DMS53 (cell line): ENCODE measurements around the gene RERG.

Experiments
- DNase-seq: peaks from one replicate; lab custom pipeline; 2025; lab: John Stamatoyannopoulos, UW

Gene RERG

DNA sequence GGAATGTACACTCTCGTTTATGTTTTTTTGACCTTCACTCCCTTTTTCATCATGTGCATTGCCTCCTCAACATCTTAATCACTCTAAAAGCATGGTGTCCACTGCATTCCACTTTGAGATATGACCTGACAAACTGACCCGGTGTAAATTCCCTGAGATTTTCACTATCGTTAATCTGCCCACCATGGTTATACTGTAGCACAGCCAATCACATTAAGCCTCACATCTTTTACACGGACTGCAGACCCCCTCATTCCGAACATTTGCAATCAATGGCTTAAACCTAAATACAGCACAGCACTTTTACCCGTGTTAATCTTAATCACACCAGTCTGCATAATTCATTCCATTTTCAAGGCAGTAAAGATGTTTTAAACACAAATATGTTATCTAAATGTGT, 2.4 kb downstream of the RERG start:
- no peak for DNase-seq

DNA sequence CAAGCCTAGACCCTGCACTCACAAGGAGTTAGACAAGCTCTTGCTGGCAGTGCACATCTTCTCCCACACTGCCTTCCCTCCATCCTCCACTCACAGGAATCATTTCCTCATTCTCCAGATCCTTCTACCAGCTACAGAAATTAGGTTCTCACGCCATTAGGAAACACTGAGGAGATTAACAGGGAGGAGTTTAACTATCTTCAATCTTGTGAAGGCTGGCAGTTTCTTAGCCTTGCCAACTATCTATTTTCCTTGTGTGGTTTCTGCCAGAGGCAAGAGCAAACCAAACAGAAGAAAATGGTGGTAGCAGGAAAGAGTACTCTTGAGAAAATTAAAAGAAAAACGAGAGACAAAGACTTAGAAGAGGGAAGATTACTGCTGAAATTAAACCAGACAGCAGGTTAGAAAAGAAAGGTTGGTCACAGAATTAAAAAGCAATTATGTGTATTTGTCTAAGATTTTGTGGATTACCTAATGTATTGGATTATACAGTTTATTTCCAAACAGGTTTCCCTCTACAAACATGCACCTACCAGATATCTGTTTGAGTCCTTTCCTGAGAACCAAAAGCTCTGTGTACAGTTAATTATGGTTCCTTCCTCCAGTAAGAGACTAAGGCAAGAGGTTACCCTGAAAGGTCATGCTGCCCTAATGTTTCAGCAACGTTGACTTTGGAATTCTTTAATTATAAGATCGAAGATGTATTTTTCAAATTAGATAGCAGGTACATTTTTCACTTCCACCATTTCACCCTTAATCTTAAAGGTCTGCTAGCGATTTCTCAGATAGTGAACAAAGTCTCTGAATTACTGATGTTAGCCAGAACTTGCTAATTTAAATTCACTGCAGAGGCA, 5.0 kb downstream of the RERG start:
- no peak for DNase-seq

DNA sequence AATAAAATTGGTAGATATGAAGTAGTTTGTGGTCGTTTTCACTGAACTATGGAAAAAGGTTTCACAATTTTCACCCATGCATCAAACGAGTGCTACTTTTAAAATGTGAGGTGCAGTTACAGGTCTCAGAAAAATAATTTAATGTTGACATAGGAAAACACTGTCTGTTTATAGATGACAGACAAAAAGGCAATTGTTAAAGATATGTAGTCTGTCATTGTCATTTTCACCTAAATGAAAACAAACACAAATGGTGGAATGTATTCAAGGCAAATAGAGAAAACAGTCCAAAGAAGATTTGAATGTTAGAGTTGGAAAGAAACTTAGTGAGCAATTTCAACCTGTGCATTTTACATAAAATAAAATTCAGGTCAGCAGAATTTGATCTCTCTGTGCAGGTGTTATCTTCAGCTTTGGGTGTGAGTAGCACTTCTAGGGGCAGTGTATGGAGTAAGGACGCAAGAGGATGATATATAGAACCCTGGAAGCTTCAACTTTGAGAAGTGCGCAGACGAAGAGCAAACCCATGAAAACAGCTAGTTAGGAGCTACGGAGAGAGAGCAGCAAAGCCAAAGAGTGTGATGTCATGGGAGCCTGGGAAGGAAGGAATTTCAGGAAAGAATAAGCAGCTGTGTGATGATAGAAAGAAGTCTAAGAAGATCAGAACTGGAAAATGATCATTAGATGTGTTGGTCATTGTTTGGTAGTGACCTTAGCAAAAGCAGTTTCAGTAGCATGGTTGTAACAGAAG, 6.2 kb downstream of the RERG start:
- DNase-seq = no peak

DNA sequence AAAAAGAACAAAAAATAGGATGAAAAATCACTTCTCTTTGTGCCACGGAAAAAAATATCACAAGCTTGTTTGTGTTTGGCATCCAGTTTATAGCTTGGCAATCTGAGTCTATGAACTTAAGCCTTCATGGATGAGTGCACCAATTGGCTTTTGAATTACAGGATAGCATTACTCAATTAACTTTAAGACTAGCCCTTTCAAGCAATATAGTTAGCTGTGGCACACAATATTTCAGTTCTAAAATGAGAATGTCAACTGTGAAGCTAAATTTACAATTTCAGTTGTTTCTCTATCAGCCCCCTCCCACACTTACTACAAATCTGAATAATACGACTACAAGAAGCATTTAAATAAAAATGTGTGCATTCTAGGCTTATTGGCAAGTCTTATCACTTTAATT, 8.3 kb downstream of the RERG start:
- no peak for DNase-seq

DNA sequence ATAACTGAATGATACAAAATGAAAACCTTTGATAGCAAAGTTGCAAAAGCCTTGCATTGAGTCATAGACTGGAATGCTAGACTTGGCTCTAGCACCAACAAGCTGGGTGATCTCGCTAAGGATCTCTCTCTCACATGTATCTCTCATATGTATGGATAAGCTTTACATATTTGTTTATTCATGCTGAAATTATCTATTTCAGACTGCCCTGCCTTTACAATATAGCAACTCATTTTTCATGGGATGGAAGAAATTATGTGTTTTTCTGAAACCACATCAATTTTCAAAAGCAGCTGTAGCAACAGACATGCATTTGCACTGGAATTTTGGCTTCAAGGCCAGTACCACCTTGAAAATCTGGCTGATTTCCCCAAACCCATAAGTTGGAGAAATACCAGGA, 11.4 kb downstream of the RERG start:
- no peak for DNase-seq

DNA sequence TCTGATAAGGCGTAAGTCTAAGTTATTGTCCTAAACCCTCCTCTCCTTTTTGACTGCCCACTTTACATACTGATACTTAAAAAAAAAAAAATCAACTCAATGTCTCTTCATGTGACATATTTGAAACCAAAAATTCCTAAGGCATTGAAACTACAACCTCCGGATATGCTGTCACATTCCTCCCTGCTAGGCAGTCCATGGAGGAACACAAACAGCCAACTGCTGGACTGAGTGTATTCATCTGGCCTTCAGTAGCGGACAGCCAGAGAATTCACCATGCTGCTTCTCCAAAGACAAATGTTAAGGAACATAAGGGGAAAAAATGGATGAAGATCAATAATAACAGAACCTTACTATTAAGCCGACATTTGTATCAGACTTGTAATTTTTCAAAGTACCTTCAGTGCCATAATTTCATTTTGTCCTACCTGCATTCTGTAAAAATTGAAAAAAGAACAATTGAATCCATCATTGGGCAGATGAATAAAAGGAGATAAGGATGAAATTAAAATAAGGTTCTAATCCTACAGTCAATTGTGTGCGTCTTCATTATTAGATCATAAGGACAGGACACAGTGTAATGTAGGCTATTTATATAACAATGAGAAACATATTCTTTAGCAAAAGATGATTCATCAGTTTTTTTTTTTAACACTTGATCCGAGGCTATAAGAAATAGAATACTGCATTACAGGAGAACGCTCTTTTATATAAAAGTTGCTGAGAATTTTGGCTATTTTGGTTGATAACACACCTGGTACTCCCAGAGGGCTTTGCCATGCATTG, 12.2 kb downstream of the RERG start:
- no peak for DNase-seq

DNA sequence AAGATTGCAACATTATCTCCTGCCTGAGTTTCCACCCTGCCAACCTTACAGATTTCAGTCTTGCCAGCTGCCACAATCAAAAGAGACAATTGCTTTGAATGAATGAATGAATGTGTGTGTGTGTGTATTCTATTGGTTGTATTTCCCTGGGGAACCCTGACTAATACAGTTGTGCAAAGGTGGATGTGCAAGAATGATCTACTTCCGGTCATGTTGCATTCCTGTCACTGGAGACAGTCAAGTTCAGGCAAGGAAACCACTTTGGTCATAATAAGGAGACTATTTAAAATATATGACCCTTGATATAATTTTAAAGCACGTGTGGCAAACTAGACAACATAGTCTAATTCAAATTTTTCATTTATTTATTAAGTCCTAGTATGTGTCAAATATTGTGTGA, 13.1 kb downstream of the RERG start:
- peak; percentile 37 for DNase-seq

DNA sequence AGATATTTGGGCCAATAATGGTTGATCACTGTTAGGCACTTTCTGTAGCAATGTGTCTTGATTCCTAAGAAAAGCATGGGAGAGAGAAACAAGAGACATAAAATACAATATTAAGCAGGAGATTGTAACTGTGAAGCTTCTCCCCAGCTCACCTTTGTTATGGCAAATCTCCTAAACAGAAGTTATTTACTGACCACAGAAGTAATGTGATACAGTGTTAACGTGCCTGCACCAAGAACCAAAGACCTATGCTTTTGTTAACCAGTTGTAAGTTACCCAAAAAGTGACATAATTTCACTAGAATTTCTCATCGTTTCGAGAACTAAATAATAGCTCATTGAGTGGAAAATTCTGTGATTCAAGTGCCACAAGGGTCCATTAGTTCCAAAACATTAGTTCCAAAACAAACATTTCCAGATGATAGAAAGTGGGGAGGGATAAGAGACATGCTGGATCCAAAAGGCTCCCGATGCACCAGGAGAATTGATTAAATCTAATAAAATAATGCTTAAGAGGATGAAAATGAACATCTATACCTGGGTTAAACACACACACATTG, 14.3 kb downstream of the RERG start:
- no peak for DNase-seq

DNA sequence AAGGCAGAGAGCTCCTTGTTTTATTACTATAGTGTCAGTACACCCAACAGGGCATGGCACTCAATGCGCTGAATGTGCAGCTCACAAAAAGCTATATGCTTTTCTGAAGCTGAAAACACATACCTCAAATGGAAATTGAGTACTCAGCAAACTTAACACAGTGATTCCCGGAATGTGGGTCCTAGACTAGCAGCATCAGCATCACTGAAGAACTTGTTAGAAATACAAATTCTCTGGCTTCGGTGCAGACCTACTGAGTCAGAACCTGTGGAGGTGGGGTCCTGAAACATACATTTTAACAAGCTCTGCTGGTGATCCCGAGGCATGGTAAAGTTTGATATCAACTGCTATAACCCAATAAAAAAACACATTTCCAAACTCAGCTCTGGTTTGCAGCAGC, 14.9 kb downstream of the RERG start:
- DNase-seq = no peak

DNA sequence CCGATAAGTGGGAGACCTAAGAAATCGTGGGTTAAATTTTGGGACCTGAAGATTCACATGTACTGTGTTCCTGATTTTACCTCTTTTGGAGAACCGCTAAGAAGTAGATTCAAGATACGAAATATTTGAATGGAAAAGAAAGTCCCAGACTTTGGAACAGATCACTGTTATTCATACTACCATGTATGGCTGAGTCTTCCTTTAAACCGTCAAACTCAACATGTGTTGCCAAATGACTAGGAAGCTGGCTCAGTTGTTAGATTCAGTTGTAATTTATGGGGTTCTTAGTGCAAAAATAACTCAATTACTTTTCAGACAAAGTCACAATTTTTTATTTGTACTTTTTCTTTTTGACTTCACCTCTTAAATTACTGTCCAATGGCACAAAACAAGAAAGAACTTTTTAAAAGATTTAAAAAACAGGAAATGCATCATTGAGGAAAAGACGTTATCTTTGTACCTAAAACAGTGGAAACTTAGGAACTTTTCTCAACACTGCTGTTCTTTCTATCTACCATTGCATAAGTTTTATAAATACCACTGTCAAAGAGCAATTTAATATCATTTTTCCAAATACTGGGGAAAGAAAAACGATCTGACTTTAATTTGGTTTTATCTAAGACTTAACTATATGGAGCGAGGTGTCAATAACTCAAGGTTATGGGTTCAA, 15.7 kb downstream of the RERG start:
- no peak for DNase-seq

DNA sequence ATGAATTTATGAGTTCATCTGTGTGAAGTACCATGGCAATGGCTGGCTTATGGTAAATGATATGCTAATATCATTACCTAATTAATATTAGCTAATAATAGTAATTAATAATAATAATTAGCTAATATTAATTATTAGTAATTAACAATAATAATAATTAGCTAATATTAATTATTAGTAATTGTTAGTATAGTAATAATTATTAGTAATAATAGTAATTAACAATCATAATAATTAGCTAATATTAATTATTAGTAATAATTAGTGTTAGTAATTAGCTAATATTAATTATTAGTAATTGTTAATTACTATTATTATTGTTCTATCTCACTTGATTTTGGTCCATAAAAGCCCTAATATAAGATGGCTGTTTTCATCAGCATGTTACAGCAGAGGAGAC, 19.8 kb downstream of the RERG start:
- DNase-seq = no peak

DNA sequence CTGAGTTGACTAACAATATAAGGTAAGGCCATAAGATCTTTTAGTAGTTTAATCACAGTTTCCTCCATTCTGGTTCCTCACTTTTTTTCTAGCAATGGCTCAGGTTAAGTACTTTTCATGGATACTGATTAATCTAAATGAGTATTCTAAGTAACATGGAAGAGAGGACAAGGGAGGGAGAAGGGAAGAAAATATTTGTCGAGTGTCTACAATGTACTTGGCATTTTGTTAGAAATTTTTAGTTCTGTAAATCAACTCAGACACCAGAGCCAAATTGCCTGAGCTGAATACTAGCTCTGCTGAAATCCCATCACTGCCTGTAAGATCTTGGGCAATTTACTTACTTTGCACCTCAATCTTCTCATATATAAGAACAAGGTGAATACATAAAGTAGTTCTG, 20.2 kb downstream of the RERG start:
- DNase-seq = no peak

DNA sequence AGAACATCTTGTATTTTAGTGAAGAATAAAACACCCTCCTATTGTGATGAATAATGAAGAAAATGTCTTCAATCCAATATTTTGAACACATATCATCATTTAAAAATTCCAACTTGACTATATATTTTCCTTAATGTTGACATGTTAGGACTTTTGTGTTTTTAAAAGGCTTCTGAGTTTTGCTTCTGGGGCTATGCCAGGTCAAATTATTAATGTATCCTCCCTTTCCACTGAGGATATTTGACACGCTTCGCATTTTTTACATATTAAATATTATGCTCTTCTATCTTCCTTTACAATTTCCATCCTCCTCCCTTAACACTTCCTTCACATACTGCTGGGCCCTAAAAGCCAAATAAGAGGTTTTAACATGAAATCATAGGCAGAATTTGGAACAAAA, 20.6 kb downstream of the RERG start:
- no peak for DNase-seq

DNA sequence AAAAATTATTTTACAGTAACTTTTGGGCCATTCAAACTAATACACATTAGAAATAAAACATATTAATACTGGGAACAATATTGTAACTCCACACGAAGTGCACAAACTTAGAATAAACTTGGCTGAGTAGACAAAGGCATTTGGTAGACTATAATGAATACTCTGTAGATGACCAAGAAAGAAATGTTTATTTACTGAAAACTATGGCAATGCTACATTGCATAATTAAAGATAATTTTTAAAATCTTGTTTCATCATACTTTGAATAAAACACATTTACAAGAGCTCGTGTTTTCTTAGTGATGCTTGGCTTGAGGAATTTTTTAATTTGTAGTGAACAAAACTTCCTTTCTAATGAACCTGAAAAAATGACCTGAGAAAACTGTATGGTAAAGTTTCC, 21.3 kb downstream of the RERG start:
- no peak for DNase-seq

DNA sequence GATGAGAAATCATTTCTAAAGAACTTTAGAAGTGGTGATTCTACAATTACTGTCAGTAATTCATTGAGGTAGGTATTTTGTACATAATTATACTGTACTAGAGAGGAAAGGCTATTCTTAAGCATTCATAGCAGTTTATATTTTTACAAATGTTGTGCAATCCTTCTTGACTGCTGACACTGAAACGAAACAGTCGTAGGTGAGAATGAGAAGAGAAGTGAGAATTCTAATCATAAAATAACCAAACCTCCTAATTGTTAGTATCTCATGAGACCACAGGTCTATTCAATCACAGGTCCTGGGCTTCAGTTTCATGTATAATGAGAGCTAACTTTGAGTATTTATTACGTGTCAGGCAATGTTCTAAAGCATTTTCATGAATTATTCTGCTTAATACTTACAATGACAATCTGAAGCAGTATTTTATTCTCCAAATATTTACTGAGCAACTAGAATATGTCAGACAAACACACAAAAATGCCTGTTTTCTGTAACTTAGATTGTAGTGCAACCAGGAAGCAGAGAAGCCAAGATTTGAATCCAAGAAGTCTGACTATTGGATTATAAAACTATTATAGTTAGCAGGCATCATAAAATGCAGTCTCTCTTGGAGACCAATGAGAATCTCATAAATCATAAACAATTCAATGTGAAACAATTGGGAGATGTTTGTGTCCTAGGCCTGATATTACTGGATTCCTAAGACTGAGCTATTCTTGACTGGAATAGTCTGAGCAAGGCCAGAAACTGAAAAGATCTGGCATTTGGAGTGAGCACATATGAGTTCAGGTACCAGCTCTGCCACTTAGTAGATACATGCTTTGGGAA, 24.3 kb downstream of the RERG start:
- no peak for DNase-seq

DNA sequence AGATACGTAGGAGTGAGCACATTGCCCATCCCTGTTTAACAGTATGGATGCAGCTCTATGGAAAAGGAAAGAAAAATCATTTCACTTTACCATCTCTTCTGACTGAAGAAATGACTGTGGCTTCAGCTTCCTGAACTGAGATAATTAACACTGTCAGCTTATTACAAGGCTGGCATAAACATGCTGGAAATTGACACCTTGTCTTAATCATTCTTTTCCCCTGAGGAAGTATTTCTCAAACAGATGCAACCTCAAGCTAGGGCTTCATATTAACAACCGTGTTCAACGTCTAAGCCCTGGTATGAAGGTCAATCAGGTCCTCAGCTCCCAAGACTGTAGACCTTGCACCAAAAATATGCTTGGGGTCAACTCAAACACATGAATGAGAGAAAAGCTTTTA, 25.0 kb downstream of the RERG start:
- no peak for DNase-seq

DNA sequence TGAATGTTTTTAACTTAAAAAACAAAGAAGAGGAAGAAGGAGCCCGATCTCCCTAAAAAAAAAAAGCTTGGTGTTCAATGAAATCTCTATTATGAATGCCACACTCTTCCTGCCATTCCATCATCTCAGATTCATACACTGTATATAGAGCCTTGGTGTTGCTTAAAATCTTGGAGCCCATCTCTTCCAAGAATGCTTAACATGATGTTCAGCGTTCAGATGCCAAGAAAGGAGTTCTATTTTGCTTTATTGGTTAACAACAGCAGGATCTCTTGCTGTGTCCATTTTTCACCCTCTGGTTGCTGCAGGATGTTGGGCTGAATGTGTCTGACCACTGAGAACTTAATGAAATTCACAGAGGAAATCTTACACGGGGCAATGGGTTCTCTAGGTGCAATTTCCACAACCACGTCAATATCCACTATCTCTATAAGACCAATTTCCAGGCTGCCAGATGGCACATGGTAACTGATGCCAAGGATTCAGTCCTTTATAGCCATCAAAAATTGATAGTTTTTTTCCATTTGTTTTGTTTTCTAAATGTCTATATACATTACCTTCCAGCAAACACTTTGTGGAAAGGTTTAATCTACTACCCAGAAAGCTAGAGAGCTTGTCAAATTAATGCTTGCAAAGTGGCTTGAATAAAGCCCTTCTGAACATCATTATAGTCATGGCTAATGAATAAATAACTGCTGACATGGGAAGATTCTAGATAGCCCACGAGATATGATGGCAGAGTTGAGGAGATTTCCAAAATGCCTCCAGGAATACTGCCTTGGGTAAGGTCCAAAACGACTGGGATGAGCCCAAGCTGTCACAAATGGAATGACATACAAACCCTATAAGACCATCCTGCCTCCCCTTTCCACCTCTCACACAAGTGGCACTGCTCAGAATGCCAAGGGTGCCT, 26.5 kb downstream of the RERG start:
- no peak for DNase-seq

DNA sequence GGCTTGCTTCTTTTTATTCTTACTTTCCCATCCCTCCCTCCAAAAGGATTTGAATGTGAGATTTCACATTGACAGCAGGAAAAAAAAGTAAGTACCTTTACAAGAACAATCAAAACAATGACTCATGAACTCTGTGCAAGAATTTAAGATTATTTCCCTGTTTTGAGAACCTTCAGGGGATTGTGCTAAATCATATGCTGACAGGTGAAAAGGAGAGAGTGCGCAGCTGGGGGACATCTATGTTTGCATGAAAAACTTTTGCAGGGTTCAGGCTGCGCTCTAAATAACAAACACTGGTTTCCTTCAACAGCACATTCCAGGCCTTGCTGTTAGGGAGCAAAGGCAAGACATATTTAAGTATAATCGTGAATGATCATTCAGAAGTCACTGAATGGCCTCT, 27.3 kb downstream of the RERG start:
- DNase-seq = peak; percentile 68

DNA sequence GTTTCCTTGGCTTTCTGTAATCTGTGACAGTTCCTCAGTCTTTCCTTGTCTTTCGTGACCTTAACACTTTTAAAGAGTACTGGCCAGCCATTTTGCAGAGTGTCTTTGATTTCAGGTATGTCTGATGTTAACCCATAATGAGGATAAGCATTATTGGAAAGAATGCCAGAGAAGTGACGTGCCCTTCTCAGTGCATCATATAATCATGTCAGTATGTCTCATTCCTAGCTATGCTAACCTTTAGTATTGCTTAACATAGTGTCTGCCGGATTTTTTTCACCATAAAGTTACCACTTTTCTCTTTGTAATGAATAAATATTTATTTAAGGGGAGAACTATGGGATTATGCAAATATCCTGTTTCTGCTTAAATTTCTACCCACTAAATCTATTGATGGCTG, 28.5 kb downstream of the RERG start:
- DNase-seq = no peak

DNA sequence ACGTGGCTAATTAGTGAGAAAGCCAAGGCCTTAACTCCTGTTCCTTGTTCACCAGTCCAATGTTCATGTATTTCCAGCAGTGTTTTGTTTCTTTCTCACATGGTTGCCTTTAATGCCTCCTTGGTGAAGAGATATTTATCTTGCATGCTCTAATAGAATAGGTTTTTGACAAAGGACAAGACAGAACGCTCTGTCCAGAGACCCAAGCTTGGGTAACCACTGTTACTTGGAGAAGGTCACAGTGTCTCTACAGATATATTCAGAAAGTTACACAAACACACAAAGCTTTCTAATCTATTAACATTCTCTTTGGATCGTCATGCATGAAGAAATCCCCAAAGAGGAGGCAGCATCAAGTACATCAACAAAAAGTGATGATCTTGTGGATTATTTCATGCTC, 33.1 kb downstream of the RERG start:
- DNase-seq = no peak
